Endometrial microvascular endothelial cells (primary cell): ENCODE measurements around the gene TNFRSF1B. TPM values are rescaled to one million over a fixed set of nuclear protein-coding genes. Genes with fewer than 3 reads are reported as not detected.

Experiments used
- in situ Hi-C: cut with HindIII; loops from 2 replicates; pipeline ENCODE4 v1.10.0; 2017; ENCODE audit warnings: low sequenced_read_pairs, low pct_unique_long_range_greater_than_20kb; ENCODE audit errors: inconsistent ontology term
- total RNA-seq: library from RNA; depleted of rRNA; stranded (reverse); fragments of >200 nt; gene quantifications from one replicate; pipeline ENCODE4 v1.2.3, GENCODE V29; 2015; ENCODE audit errors: inconsistent ontology term

TNFRSF1B gene
- total RNA-seq, 1 donor from 2014 or later = 11.5 TPM

- in situ Hi-C loops = no loop called here
These were observed 4.6 kb downstream of the TNFRSF1B start for GRCh38 chr1:12171206-12172041.

DNA sequence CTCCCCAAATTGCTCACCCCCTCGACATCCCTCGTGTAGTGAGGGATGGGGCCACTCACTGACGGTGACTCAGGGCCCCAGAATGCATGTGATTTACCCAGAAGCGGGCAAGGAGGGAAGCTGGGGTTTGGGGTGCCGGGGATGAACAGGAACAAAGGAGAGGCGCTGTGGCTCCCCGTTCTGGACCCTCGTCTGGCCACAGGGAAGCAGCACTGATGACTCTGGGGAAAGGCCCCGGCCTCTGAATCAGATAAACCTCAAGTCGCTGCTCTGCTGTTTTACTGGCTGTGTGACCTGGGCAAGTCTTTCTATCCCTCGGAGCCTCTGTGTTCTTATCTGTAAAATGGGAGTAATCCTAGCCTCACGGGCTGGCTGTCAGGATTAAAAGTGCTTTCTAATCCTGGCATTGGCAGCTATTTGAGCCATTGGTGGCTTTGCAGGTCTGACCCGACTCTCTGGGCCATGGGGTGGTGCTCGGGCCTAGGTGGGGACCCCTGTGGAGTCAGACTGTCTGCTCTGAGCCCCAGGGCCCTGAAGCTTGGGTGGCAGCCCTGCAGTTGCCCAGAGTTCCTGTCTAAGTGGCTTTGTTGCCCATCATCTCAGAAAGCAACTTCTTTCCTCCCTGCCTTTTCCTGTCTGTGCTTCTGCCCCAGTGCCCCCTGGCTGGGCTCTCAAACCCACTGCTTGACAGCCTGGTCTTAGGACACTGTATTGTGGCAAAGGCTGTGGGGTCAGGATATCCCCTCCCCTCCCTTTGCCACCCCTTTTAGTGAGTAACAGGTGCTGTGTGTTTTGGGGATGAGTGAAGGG lies 5.5 kb downstream of the TNFRSF1B start:
- in situ Hi-C loops = no loop called here

DNA sequence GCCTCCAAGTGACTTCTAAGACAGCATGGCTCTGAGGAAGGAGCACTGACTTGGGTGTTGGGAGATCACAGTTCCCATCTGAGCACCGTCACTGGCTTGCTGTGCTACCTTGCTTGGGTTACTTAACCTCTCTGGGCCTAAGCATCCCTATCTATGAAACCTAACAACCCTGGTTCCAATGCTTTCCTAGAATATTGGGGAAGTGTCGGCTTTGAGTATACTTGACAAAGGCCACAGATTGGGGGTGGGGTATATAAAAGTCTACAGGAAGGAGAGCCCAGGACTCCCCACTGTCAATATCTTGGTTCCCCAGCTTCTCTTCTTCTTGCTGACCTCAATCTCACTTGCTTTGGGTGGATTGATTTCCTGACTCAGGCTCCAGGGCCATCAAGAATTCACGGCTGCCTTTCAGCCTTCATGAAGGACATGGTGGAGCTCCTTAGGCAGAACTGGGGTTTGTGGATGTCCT lies 6.3 kb downstream of the TNFRSF1B start:
- in situ Hi-C loops = no loop called here

DNA sequence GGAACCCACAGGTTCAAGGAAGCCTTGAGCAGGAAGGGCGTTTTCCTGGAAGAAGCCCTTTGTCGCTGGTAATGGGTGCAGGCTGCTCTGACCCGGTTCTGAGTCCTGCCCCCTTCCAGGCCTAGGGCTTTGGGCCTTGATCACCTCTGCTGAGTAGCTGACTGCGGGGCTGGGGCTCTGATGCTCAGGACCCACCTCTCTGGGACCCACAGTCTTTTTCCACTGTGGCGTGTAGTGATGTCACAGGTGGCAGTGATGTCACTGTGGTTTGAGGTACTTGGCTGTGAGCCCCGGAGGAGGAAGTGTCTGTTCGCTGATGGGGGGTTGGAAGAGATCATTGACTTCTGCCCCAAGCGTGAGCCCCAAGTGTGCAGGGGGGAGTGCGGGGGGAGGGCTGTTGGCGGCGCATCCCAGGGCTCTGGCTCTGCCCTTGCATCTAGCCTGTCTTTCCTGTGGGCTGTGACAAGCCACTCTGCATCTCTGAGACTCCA lies 6.9 kb downstream of the TNFRSF1B start:
- in situ Hi-C loops = no loop called here

GRCh38 chr1:12174924-12175810 lies 8.4 kb downstream of the TNFRSF1B start:
- in situ Hi-C loops = no loop called here

DNA sequence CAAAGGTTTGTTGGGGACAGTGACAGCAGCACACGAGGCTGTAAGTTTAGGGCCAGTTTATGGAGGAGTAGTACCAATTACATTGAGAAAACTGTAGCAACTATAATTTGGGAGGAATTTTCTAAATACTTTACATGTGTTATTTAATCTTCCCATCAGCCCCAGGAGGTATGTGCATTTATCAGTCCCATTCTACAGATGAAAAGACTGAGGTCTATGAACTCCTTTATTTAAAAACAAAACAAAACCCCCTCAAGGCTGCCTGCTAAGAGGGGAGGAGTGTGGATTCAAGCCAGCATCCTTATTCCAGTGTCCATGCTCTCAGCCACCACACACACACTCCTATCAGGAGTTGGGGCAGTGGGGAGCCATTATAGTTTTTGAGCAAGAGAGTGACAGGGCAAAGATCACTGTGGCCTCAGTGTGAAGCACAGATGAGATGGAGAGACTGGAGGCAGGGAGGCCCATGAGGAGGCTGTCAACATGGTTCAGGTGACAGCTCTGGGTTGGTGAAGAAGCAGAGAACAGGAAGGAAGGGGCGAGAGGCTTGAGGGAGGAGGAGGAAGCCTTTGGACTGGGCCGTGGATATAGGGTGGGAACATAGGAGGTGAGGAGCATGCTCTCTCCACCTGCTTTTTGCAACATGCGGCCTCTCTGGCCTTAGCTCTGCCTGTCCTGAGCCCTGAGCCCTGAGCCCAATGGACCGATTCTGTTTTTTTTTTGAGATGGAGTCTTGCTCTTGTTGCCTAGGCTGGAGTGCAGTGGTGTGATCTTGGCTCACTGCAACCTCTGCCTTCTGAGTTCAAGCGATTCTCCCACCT lies 9.7 kb downstream of the TNFRSF1B start:
- in situ Hi-C loops = no loop called here

GRCh38 chr1:12177156-12177998 lies 10.6 kb downstream of the TNFRSF1B start:
- in situ Hi-C loops = no loop called here

- in situ Hi-C loops = no loop called here
These were observed 11.2 kb downstream of the TNFRSF1B start for GRCh38 chr1:12177999-12178441.

GRCh38 chr1:12178511-12178910 lies 11.7 kb downstream of the TNFRSF1B start:
- in situ Hi-C loops = no loop called here

- in situ Hi-C loops = no loop called here
These were observed 12.3 kb downstream of the TNFRSF1B start for GRCh38 chr1:12179111-12179519.

GRCh38 chr1:12179676-12180075 lies 12.9 kb downstream of the TNFRSF1B start:
- in situ Hi-C loops = no loop called here

GRCh38 chr1:12180315-12180714 lies 13.5 kb downstream of the TNFRSF1B start:
- in situ Hi-C loops = no loop called here

GRCh38 chr1:12180903-12181302 lies 14.1 kb downstream of the TNFRSF1B start:
- in situ Hi-C loops = no loop called here

DNA sequence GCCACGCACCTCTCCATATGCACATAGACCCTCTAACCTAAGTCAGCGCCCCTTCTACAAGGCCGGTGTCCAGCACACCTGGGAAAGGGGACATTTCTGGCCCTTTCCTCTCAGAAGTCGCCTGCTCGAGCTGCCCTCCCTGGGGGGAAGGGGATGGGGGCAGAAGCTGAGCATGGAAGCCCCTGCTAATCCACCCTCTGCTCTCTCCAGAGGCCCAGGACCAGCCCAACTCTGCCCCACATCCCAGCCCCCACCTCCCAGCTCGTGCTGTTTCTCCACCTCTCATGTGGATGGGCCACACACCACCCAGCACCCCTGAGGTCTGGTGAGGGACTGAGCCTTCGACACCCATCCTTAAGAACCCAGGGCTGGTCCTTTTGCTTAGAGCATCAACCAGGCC lies 14.8 kb downstream of the TNFRSF1B start:
- in situ Hi-C loops = no loop called here

GRCh38 chr1:12182410-12182984 lies 15.7 kb downstream of the TNFRSF1B start:
- in situ Hi-C loops = no loop called here

DNA sequence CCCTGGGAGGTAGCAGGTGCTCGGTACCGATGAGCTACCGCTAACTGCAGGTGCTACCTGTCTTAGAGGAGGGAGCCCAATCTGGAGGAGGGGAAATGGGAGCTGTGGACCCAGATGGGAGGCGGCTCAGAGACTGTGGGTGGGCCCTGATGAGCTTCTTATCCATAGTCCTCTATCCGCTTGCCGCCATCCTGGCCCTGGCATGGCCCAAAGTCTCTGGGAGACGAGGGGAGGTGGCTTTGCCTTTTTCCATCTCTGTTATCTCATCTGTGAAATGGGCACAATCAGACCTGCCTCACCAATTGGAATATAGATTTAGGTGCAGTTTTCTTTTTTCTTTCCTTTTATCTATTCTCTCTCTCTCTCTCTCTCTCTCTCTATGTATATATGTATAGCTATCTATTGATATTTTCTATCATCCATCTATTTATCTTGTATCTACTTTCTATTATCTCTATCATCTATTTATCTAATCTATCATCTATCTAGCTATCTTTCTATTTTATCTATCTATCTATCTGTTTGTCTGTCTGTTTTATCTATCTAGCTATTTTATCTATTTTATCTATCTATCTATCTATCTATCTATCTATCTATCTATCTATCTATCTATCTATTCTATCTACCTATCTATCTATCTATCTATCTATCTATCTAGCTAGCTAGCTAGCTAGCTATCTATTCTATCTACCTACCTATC lies 16.5 kb downstream of the TNFRSF1B start:
- in situ Hi-C loops = no loop called here
